Mammary epithelial cell (primary cell): ENCODE measurements around the gene PTGER3.

Source experiments
- EZH2 ChIP-seq: IDR thresholded peaks from 2 replicates; pipeline ENCODE4 v1.6.1; 2012; ENCODE audit warnings: low read length, inconsistent platforms, borderline replicate concordance
- TF ChIP-seq, protein P1 (sequence below), 2 donors: IDR thresholded peaks in 1 of 2; conservative IDR thresholded peaks in 1 of 2; 2 replicates each; pipeline ENCODE4 v1.5.1; 2011 to 2012; ENCODE audit warnings: inconsistent platforms in 2 of 2, low read length in 2 of 2, mild to moderate bottlenecking in 2 of 2, control low read depth in 1 of 2, low read depth in 1 of 2; ENCODE audit not compliant: insufficient read depth in 1 of 2; ENCODE audit errors: extremely low read depth in 1 of 2

DNA sequence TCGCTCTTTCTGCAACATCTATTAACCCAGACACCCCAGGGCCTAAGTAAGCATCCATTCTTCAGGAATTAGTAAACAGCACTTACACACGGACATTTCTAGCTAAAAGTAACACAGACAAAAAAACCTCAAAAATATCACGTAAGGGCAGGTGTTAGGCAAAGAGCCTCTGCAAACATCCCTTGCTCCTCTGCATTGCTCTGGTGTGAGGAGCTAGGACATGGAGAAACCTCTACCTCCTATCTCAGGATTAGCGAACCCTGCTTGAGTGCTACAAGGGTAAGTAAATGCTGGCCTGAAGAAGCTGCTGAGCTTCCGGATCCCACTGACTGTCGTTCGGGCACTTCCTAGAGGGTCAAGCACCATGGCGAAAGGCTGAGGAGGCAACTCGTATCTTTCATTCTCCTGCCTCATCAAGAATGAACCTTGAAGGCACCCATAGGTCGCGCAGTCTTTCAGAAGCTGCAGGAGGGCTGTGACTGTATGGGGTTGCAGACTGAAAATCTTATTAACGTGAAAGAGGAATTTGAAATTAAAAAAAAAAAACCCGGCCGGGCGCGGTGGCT is 2.1 kb downstream of the PTGER3 start:
- TF ChIP-seq EZH2, result no peak
- TF ChIP-seq, protein P1, sequence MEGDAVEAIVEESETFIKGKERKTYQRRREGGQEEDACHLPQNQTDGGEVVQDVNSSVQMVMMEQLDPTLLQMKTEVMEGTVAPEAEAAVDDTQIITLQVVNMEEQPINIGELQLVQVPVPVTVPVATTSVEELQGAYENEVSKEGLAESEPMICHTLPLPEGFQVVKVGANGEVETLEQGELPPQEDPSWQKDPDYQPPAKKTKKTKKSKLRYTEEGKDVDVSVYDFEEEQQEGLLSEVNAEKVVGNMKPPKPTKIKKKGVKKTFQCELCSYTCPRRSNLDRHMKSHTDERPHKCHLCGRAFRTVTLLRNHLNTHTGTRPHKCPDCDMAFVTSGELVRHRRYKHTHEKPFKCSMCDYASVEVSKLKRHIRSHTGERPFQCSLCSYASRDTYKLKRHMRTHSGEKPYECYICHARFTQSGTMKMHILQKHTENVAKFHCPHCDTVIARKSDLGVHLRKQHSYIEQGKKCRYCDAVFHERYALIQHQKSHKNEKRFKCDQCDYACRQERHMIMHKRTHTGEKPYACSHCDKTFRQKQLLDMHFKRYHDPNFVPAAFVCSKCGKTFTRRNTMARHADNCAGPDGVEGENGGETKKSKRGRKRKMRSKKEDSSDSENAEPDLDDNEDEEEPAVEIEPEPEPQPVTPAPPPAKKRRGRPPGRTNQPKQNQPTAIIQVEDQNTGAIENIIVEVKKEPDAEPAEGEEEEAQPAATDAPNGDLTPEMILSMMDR (conservative IDR thresholded peaks at IDR 0.05 in 1 of 2, IDR thresholded peaks at IDR 0.05 in 1 of 2; ENCODE audit: extremely low read depth in 1 of 2, insufficient read depth in 1 of 2, low read depth in 1 of 2, low read length in 2 of 2), result no peak
